ENCODE results near the gene STX16. TPM values are rescaled to one million over a fixed set of nuclear protein-coding genes. Genes with fewer than 3 reads are reported as not detected.

The STX16 gene
- total and polyA plus RNA-seq, 9 of the 15 experiments (the other 6 are each of a cell fraction or from before 2014, with no cell fraction given), result 4.4 to 43.5 (median 14.7) TPM

DNA sequence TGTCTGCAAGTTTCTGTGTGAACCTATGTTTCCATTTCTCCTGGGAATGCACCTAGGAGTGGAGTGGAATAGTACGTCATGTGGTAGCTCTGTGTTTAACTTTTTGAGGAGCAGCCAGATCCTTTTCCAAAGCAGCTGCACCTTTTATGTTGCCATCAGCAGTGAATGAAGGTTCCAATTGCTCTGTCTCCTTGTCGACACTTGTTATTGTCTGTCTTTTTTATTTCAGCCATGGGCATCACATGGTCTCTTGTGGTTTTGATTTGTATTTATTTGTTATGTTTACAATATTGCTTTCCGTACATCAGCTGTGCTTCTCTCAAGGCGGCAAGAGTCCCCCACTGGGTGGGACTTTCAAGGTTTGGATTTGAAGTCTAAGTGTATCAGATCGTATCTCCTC lies 33.9 kb upstream of the STX16 start:
- intact Hi-C loops (cut with micrococcal nuclease) (no loop called here), in situ Hi-C loops (cut with MboI) (no loop called here)
- no peaks in the 10 kb centered on the region for H3K9me3 ChIP-seq (replicated peaks; ENCODE audit: control insufficient read depth, insufficient read depth, low read depth, low read length)
- ChIA-PET POLR2A (no interaction called here), CTCF (ENCODE audit: low intra/inter-chr PET ratio) (no interaction called here)
- no peaks in the 10 kb centered on the region for H4K20me1 ChIP-seq (replicated peaks; ENCODE audit: control insufficient read depth, insufficient read depth, low read length)
- H3K27ac ChIP-seq (ENCODE audit: extremely low read depth, low read depth, low read length), result no peak overlapping the region
- DNase-seq (ENCODE audit: extremely low read depth in 1 of 4, low spot score in 3 of 4), result no peak
- no peak overlapping the region for H2AFZ ChIP-seq (ENCODE audit: low read depth, low read length)
- peaks cover 7 to 53% of the 10 kb centered on the region in 2 experiments for H3K27me3 ChIP-seq (ENCODE audit: control insufficient read depth in 2 of 2, insufficient read depth in 2 of 2, low read length in 2 of 2)
- H3K9ac ChIP-seq (ENCODE audit: insufficient read depth in 1 of 2, low read depth in 2 of 2, low read length in 2 of 2), result no peak overlapping the region
- peaks cover 0 to 13% of the 10 kb centered on the region in 2 experiments; a peak in 3 of 5 replicates for H3K4me1 ChIP-seq (replicated peaks in 1 of 2; ENCODE audit: control insufficient read depth in 2 of 2, insufficient read depth in 2 of 2, low read length in 2 of 2)
- no peak overlapping the region for H3K4me2 ChIP-seq (ENCODE audit: insufficient read depth, low read length)
- BruUV-seq (replicated peaks), result no TSS peak
- H3K4me3 ChIP-seq, result no peak overlapping the region
- no peaks in the 10 kb centered on the region for H3K79me2 ChIP-seq (ENCODE audit: control insufficient read depth, insufficient read depth, low read length)
- H3K9me1 ChIP-seq (ENCODE audit: control insufficient read depth, insufficient read depth, low read length), result no peaks in the 10 kb centered on the region
- WGBS (ENCODE audit: insufficient coverage, low coverage, missing lambda C conversion rate), result 13% methylated on average over 5 of the region's 5 CpGs
- FAIRE-seq, result no peak
- ATAC-seq, result no peak
- no peaks in the 10 kb centered on the region for H3K36me3 ChIP-seq (ENCODE audit: control insufficient read depth, insufficient read depth, low read length)
- TF ChIP-seq, protein P1, sequence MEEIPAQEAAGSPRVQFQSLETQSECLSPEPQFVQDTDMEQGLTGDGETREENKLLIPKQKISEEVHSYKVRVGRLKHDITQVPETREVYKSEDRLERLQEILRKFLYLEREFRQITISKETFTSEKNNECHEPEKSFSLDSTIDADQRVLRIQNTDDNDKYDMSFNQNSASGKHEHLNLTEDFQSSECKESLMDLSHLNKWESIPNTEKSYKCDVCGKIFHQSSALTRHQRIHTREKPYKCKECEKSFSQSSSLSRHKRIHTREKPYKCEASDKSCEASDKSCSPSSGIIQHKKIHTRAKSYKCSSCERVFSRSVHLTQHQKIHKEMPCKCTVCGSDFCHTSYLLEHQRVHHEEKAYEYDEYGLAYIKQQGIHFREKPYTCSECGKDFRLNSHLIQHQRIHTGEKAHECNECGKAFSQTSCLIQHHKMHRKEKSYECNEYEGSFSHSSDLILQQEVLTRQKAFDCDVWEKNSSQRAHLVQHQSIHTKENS (CRISPR knock-in tag; IDR thresholded peaks at IDR 0.05), result no peak
- TF ChIP-seq, protein P2, sequence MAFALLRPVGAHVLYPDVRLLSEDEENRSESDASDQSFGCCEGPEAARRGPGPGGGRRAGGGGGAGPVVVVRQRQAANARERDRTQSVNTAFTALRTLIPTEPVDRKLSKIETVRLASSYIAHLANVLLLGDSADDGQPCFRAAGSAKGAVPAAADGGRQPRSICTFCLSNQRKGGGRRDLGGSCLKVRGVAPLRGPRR (CRISPR knock-in tag; IDR thresholded peaks at IDR 0.05), result no peak
- TF ChIP-seq ZFP36 (IDR thresholded peaks at IDR 0.05; ENCODE audit: low read depth, low read length, partially characterized antibody), result peak; percentile 77
- TF ChIP-seq, protein P3, sequence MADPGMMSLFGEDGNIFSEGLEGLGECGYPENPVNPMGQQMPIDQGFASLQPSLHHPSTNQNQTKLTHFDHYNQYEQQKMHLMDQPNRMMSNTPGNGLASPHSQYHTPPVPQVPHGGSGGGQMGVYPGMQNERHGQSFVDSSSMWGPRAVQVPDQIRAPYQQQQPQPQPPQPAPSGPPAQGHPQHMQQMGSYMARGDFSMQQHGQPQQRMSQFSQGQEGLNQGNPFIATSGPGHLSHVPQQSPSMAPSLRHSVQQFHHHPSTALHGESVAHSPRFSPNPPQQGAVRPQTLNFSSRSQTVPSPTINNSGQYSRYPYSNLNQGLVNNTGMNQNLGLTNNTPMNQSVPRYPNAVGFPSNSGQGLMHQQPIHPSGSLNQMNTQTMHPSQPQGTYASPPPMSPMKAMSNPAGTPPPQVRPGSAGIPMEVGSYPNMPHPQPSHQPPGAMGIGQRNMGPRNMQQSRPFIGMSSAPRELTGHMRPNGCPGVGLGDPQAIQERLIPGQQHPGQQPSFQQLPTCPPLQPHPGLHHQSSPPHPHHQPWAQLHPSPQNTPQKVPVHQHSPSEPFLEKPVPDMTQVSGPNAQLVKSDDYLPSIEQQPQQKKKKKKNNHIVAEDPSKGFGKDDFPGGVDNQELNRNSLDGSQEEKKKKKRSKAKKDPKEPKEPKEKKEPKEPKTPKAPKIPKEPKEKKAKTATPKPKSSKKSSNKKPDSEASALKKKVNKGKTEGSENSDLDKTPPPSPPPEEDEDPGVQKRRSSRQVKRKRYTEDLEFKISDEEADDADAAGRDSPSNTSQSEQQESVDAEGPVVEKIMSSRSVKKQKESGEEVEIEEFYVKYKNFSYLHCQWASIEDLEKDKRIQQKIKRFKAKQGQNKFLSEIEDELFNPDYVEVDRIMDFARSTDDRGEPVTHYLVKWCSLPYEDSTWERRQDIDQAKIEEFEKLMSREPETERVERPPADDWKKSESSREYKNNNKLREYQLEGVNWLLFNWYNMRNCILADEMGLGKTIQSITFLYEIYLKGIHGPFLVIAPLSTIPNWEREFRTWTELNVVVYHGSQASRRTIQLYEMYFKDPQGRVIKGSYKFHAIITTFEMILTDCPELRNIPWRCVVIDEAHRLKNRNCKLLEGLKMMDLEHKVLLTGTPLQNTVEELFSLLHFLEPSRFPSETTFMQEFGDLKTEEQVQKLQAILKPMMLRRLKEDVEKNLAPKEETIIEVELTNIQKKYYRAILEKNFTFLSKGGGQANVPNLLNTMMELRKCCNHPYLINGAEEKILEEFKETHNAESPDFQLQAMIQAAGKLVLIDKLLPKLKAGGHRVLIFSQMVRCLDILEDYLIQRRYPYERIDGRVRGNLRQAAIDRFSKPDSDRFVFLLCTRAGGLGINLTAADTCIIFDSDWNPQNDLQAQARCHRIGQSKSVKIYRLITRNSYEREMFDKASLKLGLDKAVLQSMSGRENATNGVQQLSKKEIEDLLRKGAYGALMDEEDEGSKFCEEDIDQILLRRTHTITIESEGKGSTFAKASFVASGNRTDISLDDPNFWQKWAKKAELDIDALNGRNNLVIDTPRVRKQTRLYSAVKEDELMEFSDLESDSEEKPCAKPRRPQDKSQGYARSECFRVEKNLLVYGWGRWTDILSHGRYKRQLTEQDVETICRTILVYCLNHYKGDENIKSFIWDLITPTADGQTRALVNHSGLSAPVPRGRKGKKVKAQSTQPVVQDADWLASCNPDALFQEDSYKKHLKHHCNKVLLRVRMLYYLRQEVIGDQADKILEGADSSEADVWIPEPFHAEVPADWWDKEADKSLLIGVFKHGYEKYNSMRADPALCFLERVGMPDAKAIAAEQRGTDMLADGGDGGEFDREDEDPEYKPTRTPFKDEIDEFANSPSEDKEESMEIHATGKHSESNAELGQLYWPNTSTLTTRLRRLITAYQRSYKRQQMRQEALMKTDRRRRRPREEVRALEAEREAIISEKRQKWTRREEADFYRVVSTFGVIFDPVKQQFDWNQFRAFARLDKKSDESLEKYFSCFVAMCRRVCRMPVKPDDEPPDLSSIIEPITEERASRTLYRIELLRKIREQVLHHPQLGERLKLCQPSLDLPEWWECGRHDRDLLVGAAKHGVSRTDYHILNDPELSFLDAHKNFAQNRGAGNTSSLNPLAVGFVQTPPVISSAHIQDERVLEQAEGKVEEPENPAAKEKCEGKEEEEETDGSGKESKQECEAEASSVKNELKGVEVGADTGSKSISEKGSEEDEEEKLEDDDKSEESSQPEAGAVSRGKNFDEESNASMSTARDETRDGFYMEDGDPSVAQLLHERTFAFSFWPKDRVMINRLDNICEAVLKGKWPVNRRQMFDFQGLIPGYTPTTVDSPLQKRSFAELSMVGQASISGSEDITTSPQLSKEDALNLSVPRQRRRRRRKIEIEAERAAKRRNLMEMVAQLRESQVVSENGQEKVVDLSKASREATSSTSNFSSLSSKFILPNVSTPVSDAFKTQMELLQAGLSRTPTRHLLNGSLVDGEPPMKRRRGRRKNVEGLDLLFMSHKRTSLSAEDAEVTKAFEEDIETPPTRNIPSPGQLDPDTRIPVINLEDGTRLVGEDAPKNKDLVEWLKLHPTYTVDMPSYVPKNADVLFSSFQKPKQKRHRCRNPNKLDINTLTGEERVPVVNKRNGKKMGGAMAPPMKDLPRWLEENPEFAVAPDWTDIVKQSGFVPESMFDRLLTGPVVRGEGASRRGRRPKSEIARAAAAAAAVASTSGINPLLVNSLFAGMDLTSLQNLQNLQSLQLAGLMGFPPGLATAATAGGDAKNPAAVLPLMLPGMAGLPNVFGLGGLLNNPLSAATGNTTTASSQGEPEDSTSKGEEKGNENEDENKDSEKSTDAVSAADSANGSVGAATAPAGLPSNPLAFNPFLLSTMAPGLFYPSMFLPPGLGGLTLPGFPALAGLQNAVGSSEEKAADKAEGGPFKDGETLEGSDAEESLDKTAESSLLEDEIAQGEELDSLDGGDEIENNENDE (IDR thresholded peaks at IDR 0.05; ENCODE audit: low read depth, low read length), result no peak
- no peak for TF ChIP-seq ZNF224 (CRISPR knock-in tag; IDR thresholded peaks at IDR 0.05)
- no peak for TF ChIP-seq EWSR1 (IDR thresholded peaks at IDR 0.05; ENCODE audit: borderline replicate concordance, low read depth, partially characterized antibody)
- peak; percentile 45 for TF ChIP-seq RBM25 (IDR thresholded peaks at IDR 0.05; ENCODE audit: low read depth, low read length, severe bottlenecking)
- TF ChIP-seq ZNF830 (CRISPR knock-in tag; IDR thresholded peaks at IDR 0.05), result no peak
- TF ChIP-seq SREBF1 (IDR thresholded peaks at IDR 0.05; ENCODE audit: borderline replicate concordance, low read depth, low read length), result no peak
